ENCODE data around the gene SLC1A4. TPM values are rescaled to one million over a fixed set of nuclear protein-coding genes. Genes with fewer than 3 reads are reported as not detected.

SLC1A4 gene
- total RNA-seq, 1 donor from 2014 or later, result 19.5 TPM

DNA sequence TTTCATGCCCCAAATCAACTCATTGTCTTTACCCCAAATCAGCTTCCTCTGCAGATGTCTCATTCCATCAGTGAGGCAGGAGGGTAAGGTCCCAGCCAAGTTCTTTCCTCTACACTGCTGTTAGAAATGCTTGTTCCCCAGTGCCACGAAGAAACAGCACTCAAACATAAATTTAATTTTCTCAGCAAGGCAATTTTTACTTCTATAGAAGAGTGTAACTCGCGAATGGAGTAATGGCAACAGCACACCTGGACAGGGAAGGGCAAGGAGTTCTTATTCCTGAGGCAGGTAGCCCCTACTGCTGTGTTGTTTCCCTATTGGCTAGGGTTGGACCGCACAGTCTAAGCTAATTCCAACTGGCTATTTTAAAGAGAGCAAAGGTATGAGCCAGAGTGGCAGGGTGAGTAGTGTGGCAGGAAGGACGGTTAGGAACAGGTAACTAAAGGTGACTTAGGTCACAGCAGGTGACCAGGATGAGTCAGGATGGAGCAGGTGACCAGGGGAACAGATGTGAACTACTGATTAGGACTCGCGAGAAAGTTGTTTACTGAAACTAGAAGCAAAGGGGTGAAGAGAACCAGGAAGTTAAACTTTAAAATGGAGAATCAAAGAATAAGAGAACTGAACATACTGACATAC is 55.0 kb downstream of the SLC1A4 start:
- H3K27ac ChIP-seq, result no peak overlapping the region
- H3K36me3 ChIP-seq, result no peaks in the 10 kb centered on the region
- H3K4me3 ChIP-seq, result no peak overlapping the region
- H3K9me3 ChIP-seq, result no peaks in the 10 kb centered on the region
- H3K4me1 ChIP-seq, result no peaks in the 10 kb centered on the region
- H3K27me3 ChIP-seq, result no peaks in the 10 kb centered on the region
- intact Hi-C loops (cut with DNase I), result loop anchor here (5.0 kb wide), 2 partner anchors 52 to 528 kb away; no protein-coding TSS in a partner anchor
- no peak for DNase-seq (ENCODE audit: low spot score in 2 of 2)
- TF ChIP-seq, protein P1, sequence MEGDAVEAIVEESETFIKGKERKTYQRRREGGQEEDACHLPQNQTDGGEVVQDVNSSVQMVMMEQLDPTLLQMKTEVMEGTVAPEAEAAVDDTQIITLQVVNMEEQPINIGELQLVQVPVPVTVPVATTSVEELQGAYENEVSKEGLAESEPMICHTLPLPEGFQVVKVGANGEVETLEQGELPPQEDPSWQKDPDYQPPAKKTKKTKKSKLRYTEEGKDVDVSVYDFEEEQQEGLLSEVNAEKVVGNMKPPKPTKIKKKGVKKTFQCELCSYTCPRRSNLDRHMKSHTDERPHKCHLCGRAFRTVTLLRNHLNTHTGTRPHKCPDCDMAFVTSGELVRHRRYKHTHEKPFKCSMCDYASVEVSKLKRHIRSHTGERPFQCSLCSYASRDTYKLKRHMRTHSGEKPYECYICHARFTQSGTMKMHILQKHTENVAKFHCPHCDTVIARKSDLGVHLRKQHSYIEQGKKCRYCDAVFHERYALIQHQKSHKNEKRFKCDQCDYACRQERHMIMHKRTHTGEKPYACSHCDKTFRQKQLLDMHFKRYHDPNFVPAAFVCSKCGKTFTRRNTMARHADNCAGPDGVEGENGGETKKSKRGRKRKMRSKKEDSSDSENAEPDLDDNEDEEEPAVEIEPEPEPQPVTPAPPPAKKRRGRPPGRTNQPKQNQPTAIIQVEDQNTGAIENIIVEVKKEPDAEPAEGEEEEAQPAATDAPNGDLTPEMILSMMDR (IDR thresholded peaks at IDR 0.05), result no peak

DNA sequence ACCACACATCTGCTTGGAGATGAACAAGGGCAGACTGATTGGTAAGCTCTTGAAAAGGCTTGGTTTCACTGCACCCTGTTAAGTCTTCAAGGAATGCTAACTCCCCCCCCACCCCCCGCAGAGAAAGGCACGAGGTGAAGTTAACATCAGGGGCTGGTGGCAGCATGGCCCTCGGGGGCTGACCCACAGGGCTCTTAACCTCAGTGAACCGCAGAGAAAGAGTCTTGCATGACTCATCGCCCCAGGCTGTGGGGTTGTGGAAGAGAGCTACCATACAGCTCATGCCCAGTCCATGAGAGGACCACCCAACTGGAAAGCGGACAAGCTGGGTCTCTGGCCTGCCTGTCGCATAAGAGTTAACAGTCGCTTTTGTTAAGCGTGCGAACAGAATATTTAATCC is 56.5 kb downstream of the SLC1A4 start:
- no peaks in the 10 kb centered on the region for H3K9me3 ChIP-seq
- no peak for DNase-seq (ENCODE audit: low spot score in 2 of 2)
- intact Hi-C loops (cut with DNase I), result no loop called here

DNA sequence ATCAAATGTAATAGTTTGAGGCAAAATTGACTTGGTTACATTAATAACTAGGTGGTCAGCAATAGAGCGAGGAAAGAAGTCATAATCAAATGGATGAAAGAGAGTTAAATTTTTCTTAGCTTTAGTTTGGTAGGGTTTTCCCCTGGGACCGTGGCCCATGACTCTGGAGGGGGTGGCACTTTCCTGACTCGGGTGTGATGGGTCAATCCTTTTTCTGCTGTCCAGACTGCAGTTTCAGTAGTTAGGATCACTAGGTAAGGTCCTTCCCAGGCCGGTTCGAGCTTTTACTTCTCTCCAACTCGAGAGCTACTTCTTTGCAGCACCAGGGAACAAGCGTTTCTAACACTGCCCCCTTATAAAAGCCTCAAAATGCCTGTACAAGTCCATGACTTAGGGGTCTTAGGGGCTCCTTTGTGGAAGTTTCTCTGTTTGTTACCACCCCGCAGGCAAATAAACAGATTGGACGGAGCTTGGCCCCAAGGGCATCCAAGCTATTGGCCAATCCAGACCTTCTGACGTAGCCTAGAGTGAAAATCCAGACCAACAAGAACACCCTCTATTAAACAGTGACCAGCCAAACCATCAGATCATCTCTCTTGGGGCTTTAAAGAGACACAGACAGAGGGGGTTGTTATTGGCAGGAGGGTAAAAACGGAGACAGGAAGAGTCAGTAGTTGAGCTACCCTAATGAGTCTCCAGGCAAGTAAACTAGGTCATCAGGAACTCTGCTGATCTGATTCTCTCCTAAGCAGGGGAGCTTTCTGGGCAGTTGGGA is 57.6 kb downstream of the SLC1A4 start:
- intact Hi-C loops (cut with DNase I), result no loop called here
- TF ChIP-seq, protein P1 (IDR thresholded peaks at IDR 0.05), result no peak
- no peaks in the 10 kb centered on the region for H3K9me3 ChIP-seq
- no peak overlapping the region for H3K4me3 ChIP-seq
- H3K27me3 ChIP-seq, result no peaks in the 10 kb centered on the region
- H3K4me1 ChIP-seq, result no peaks in the 10 kb centered on the region
- DNase-seq (ENCODE audit: low spot score in 2 of 2), result no peak
- H3K27ac ChIP-seq, result no peak overlapping the region
- no peaks in the 10 kb centered on the region for H3K36me3 ChIP-seq

More for the DNA sequence above, 56.5 kb downstream of the SLC1A4 start:
- TF ChIP-seq, protein P1 (IDR thresholded peaks at IDR 0.05), result no peak
- no peak overlapping the region for H3K4me3 ChIP-seq
- no peaks in the 10 kb centered on the region for H3K4me1 ChIP-seq
- no peak overlapping the region for H3K27ac ChIP-seq
- H3K27me3 ChIP-seq, result no peaks in the 10 kb centered on the region
- no peaks in the 10 kb centered on the region for H3K36me3 ChIP-seq

DNA sequence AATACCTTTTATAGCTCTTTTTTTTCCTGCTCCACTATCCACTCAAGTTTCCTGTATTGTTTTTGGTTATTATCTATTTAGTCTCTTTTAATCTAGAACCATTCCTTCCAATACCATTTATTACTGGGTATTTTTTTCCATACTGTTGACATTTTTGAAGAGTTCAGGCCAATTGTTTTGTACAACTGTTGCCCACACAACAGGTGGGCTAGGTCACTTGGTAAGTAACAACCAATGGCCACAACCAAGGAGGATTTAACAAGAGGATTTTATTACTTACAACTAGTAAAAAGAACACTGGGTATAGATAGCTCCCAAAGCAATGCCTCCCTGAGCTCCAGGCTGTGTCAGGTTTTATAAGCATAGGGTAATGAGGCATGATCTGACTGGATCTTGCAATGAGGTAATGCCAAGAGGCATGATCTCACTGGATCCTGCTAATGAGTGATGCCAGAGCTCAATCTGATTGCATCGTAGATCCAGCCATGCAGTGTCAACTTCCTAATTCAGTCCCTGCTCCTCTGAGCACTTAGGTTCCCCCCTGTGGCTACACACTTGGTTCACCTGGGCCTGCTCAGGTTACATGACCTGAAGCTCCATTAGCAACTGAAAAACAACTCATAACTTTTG is 59.9 kb downstream of the SLC1A4 start:
- no peak for DNase-seq (ENCODE audit: low spot score in 2 of 2)
- intact Hi-C loops (cut with DNase I), result no loop called here

DNA sequence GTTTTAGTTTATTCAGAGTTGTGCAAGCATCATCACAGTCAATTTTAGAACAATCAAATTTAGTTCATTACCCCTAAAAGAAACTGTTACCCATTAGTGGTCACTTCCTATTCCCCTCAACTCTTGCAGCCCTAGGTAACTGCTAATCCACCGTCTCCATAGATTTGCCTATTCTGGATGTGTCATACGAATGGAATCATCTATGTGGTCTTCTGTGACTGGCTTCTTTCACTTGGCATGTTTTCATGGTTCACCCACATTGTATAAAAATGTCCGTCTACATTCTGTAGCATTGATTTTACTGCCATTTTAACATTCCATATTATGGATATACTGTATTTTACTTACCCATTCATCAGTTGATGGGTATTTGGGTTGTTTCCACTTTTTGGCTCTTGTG is 61.7 kb downstream of the SLC1A4 start:
- Histone ChIP-seq H3K27ac (no peak overlapping the region), H3K36me3 (no peaks in the 10 kb centered on the region), H3K4me1 (peaks cover 0 to 5% of the 10 kb centered on the region in 2 donors), H3K4me3 (no peak overlapping the region), H3K27me3 (no peaks in the 10 kb centered on the region), H3K9me3 (no peaks in the 10 kb centered on the region)
- intact Hi-C loops (cut with DNase I), result no loop called here
- DNase-seq (ENCODE audit: low spot score in 2 of 2), result no peak
- TF ChIP-seq, protein P1 (IDR thresholded peaks at IDR 0.05), result no peak

More for the DNA sequence above, 59.9 kb downstream of the SLC1A4 start:
- H3K4me1 ChIP-seq, result no peaks in the 10 kb centered on the region
- H3K27me3 ChIP-seq, result no peaks in the 10 kb centered on the region
- no peak overlapping the region for H3K4me3 ChIP-seq
- H3K27ac ChIP-seq, result no peak overlapping the region
- H3K36me3 ChIP-seq, result no peaks in the 10 kb centered on the region
- TF ChIP-seq, protein P1 (IDR thresholded peaks at IDR 0.05), result no peak
- H3K9me3 ChIP-seq, result no peaks in the 10 kb centered on the region
